K562 (cell line): ENCODE results near the gene UBE2G2. TPM values are rescaled to one million over a fixed set of nuclear protein-coding genes. Genes with fewer than 3 reads are reported as not detected.
A peak's percentile ranks its signal among the peaks of the same experiment; 100 is the strongest.

Experiments
- E2F5 ChIP-seq: sonication (generic); formaldehyde crosslinking; IDR thresholded peaks from 2 replicates; pipeline ENCODE4 v1.8.0; 2022; ENCODE audit warnings: mild to moderate bottlenecking, missing genetic modification reagents
- GTF3C2 ChIP-seq: IDR thresholded peaks from 3 replicates; pipeline ENCODE4 v1.6.1; 2011; ENCODE audit warnings: borderline replicate concordance, mild to moderate bottlenecking, moderate library complexity; ENCODE audit not compliant: insufficient read length; ENCODE audit errors: extremely low read depth
- MTA3 ChIP-seq: fragments of 450-650 bp; formaldehyde crosslinking; IDR thresholded peaks from 2 replicates; pipeline ENCODE4 v1.6.1; 2017; ENCODE audit warnings: mild to moderate bottlenecking, borderline replicate concordance
- NCOA4 ChIP-seq: fragments of 450-650 bp; IDR thresholded peaks from 2 replicates; pipeline ENCODE4 v1.6.1; 2018; ENCODE audit warnings: mild to moderate bottlenecking; ENCODE audit not compliant: partially characterized antibody
- RERE ChIP-seq: sonication (generic); formaldehyde crosslinking; IDR thresholded peaks from 2 replicates; pipeline ENCODE4 v1.8.0; 2023; ENCODE audit warnings: missing genetic modification reagents, mild to moderate bottlenecking, borderline replicate concordance
- SFPQ ChIP-seq: fragments of 200-400 bp; formaldehyde crosslinking; IDR thresholded peaks from 2 replicates; pipeline ENCODE4 v1.6.1; 2017; ENCODE audit warnings: mild to moderate bottlenecking, low read depth, low read length, moderate library complexity
- TFE3 ChIP-seq: fragments of 450-650 bp; formaldehyde crosslinking; IDR thresholded peaks from 2 replicates; pipeline ENCODE4 v1.4.0; 2020; ENCODE audit warnings: mild to moderate bottlenecking, mixed read lengths
- YY1 ChIP-seq, 3 experiments: IDR thresholded peaks; 2 replicates each; pipeline ENCODE4 v1.6.1; 2011; ENCODE audit warnings: low read length in 2 of 3, mild to moderate bottlenecking in 2 of 3, moderate library complexity in 2 of 3, borderline replicate concordance in 1 of 3, control low read depth in 1 of 3, low read depth in 1 of 3; ENCODE audit not compliant: insufficient read depth in 3 of 3, insufficient replicate concordance in 2 of 3, control insufficient read depth in 1 of 3, insufficient read length in 1 of 3; ENCODE audit errors: extremely low read depth in 1 of 3
- ZFP91 ChIP-seq: sonication (generic); formaldehyde crosslinking; IDR thresholded peaks from 2 replicates; pipeline ENCODE4 v1.8.0; 2022; ENCODE audit warnings: mild to moderate bottlenecking, missing genetic modification reagents
- ZNF143 ChIP-seq: sonication (generic); formaldehyde crosslinking; IDR thresholded peaks from 2 replicates; pipeline ENCODE4 v1.9.0; 2022; ENCODE audit warnings: mild to moderate bottlenecking, missing genetic modification reagents
- ZNF282 ChIP-seq: sonication (generic); formaldehyde crosslinking; IDR thresholded peaks from 2 replicates; pipeline ENCODE4 v1.8.1; 2023; ENCODE audit warnings: missing genetic modification reagents
- polyA plus RNA-seq, 8 experiments: library from polyadenylated mRNA; depleted of rRNA in 4 of 8; stranded (reverse) in 5 of 8; unstranded in 3 of 8; fragments of >200 nt; fragmentation: Nextera tagmentation in 2 of 8; fragmentation: Illumina TruSeq in 1 of 8; extraction: Ambion mirVana in 2 of 8; extraction: Trizol in 1 of 8; gene quantifications; 2 replicates each; pipeline versions ENCODE4 v1.2.1 to v1.2.3, GENCODE V29; 2011 to 2014; ENCODE audit warnings: inconsistent platforms in 1 of 8, missing spikeins in 1 of 8
- total RNA-seq, 7 experiments: library from RNA; depleted of rRNA in 6 of 7; stranded (reverse); fragments of >200 nt in 6 of 7; fragmentation: Illumina TruSeq in 2 of 7; extraction: Trizol in 2 of 7; gene quantifications; 2 replicates each; pipeline versions ENCODE4 v1.2.1 to v1.2.3, GENCODE V29; 2011 to 2021; ENCODE audit warnings: low replicate concordance in 1 of 7

The UBE2G2 gene
- total and polyA plus RNA-seq, 9 of the 15 experiments (the other 6 are each of a cell fraction or from before 2014, with no cell fraction given): 47.5 to 225 (median 140) TPM

- TF ChIP-seq ZFP91 (no peak), TFE3 (CRISPR knock-in tag) (no peak), ZNF143 (CRISPR knock-in tag) (no peak), E2F5 (no peak), YY1 (IDR thresholded peaks at IDR 0.05; ENCODE audit: borderline replicate concordance in 1 of 3, control insufficient read depth in 1 of 3, extremely low read depth in 1 of 3, insufficient read depth in 3 of 3, insufficient read length in 1 of 3, insufficient replicate concordance in 2 of 3, low read depth in 1 of 3, low read length in 2 of 3) (peak in 1 of 3 experiments; percentile 73), RERE (CRISPR knock-in tag) (no peak), MTA3 (no peak), SFPQ (no peak), ZNF282 (CRISPR knock-in tag) (no peak), GTF3C2 (no peak), NCOA4 (no peak)
Measured at GRCh38 chr21:44803651-44804050, 2.0 kb upstream of the UBE2G2 start (continued).
